K562 (cell line): ENCODE measurements around the gene NFYC. TPM values are rescaled to one million over a fixed set of nuclear protein-coding genes. Genes with fewer than 3 reads are reported as not detected.
A peak's percentile ranks its signal among the peaks of the same experiment; 100 is the strongest.

Experiments used
- ATAC-seq: fragments of 200-7000 bp; cut with Tn5 transposase; 3 replicates; pipeline ENCODE4 v1.9.1; 2020; ENCODE audit warnings: moderate library complexity
- BruUV-seq: library from RNA; stranded (reverse); fragments of 400-500 nt; replicated peaks from 2 replicates; lab custom pipeline; 2021; lab: Mats Ljungman, UMichigan
- CTCF ChIA-PET: fragments of 300-600 bp; formaldehyde crosslinking; extraction: SDS; loops from one replicate; lab custom pipeline; 2021; ENCODE audit warnings: low intra/inter-chr PET ratio; lab: Yijun Ruan, JAX
- POLR2A ChIA-PET: fragments of 300-600, 350-650 bp; sonication (Branson Sonifier 250); formaldehyde crosslinking; extraction: SDS; loops from one replicate; lab custom pipeline; 2021; ENCODE audit warnings: antibody characterized with exemption, inconsistent platforms; lab: Yijun Ruan, JAX
- DNase-seq, 4 experiments: peaks; one replicate each; pipeline versions ENCODE4 v3.0.0 to v3.0.0-alpha.2; 2011 to 2018; ENCODE audit warnings: low spot score in 3 of 4, mixed read lengths in 3 of 4; ENCODE audit errors: extremely low read depth in 1 of 4
- FAIRE-seq: peaks from 2 replicates; lab custom pipeline; 2011; peaks lifted over from hg19 to GRCh38; lab: Jason Lieb, UNC
- H2AFZ ChIP-seq: 2 replicates; pipeline ENCODE4 v1.6.0; 2011; ENCODE audit warnings: low read depth, low read length, control low read depth, inconsistent platforms
- H3K27ac ChIP-seq: fragments of 200-600 bp; 3 replicates; pipeline ENCODE4 v1.8.0; 2011; ENCODE audit warnings: low read depth, mild to moderate bottlenecking, control low read depth, inconsistent platforms, low read length, moderate library complexity, mixed read lengths; ENCODE audit errors: extremely low read depth
- H3K27me3 ChIP-seq, 2 experiments: fragments of 300-600 bp in 1 of 2; 2 replicates in 1 of 2; 3 replicates in 1 of 2; pipeline versions ENCODE4 v1.6.0 to v1.8.0; 2011; ENCODE audit warnings: inconsistent platforms in 2 of 2, low read length in 2 of 2, mild to moderate bottlenecking in 1 of 2, mixed read lengths in 1 of 2, moderate library complexity in 1 of 2; ENCODE audit not compliant: control insufficient read depth in 2 of 2, insufficient read depth in 2 of 2
- H3K36me3 ChIP-seq: fragments of 300-600 bp; 3 replicates; pipeline ENCODE4 v1.8.0; 2011; ENCODE audit warnings: mild to moderate bottlenecking, low read length, inconsistent platforms; ENCODE audit not compliant: control insufficient read depth, insufficient read depth
- H3K4me1 ChIP-seq, 2 experiments: fragments of 200-600 bp in 1 of 2; replicated peaks in 1 of 2; 2 replicates in 1 of 2; 3 replicates in 1 of 2; pipeline versions ENCODE4 v1.5.1 to v1.8.0; 2011; ENCODE audit warnings: inconsistent platforms in 2 of 2, low read length in 2 of 2, mild to moderate bottlenecking in 1 of 2, mixed read lengths in 1 of 2, moderate library complexity in 1 of 2; ENCODE audit not compliant: control insufficient read depth in 2 of 2, insufficient read depth in 2 of 2
- H3K4me2 ChIP-seq: 2 replicates; pipeline ENCODE4 v1.6.1; 2011; ENCODE audit warnings: low read length, control low read depth, inconsistent platforms, mixed read lengths; ENCODE audit not compliant: insufficient read depth
- H3K4me3 ChIP-seq: fragments of 200-600 bp; sonication (generic), shearing (Covaris generic); 2 replicates; pipeline ENCODE4 v1.5.1; 2016; ENCODE audit warnings: control low read depth, inconsistent platforms
- H3K79me2 ChIP-seq: fragments of 200-600 bp; 3 replicates; pipeline ENCODE4 v1.8.0; 2011; ENCODE audit warnings: low read length, inconsistent platforms; ENCODE audit not compliant: control insufficient read depth, insufficient read depth
- H3K9ac ChIP-seq, 2 experiments: 2 replicates each; pipeline versions ENCODE4 v1.6.0 to v1.6.1; 2011; ENCODE audit warnings: low read depth in 2 of 2, low read length in 2 of 2, control low read depth in 1 of 2, inconsistent platforms in 1 of 2, mild to moderate bottlenecking in 1 of 2, mixed read lengths in 1 of 2; ENCODE audit not compliant: insufficient read depth in 1 of 2
- H3K9me1 ChIP-seq: one replicate; pipeline ENCODE4 v1.6.0; 2011; ENCODE audit warnings: inconsistent platforms, mild to moderate bottlenecking, low read length, moderate library complexity; ENCODE audit not compliant: control insufficient read depth, insufficient read depth
- H3K9me3 ChIP-seq: replicated peaks from 2 replicates; pipeline ENCODE4 v1.5.1; 2011; ENCODE audit warnings: low read depth, low read length, inconsistent platforms; ENCODE audit not compliant: control insufficient read depth, insufficient read depth
- H4K20me1 ChIP-seq: replicated peaks from 2 replicates; pipeline ENCODE4 v1.6.1; 2011; ENCODE audit warnings: low read length, inconsistent platforms, mixed read lengths; ENCODE audit not compliant: control insufficient read depth, insufficient read depth
- CAMTA2 ChIP-seq: fragments of 250-450 bp; sonication (Bioruptor Pico); conservative IDR thresholded peaks from 2 replicates; pipeline ENCODE4 v1.5.1; 2022
- ELK1 ChIP-seq: sonication (generic); formaldehyde crosslinking; IDR thresholded peaks from 2 replicates; pipeline ENCODE4 v1.8.1; 2022; ENCODE audit warnings: missing genetic modification reagents
- FOXM1 ChIP-seq, 2 experiments: fragments of 450-650 bp in 1 of 2; sonication (generic) in 1 of 2; formaldehyde crosslinking in 1 of 2; IDR thresholded peaks; 2 replicates each; pipeline versions ENCODE4 v1.6.1 to v1.9.0; 2017 to 2022; ENCODE audit warnings: low read depth in 2 of 2, mild to moderate bottlenecking in 2 of 2, missing genetic modification reagents in 1 of 2, moderate library complexity in 1 of 2
- GABPB1 ChIP-seq: sonication (generic); formaldehyde crosslinking; IDR thresholded peaks from 2 replicates; pipeline ENCODE4 v1.8.0; 2022; ENCODE audit warnings: mild to moderate bottlenecking, missing genetic modification reagents
- HDAC3 ChIP-seq: fragments of 450-650 bp; IDR thresholded peaks from 2 replicates; pipeline ENCODE4 v1.6.1; 2018; ENCODE audit warnings: borderline replicate concordance, mild to moderate bottlenecking, moderate library complexity; ENCODE audit not compliant: partially characterized antibody
- MNT ChIP-seq, 2 experiments: fragments of 450-650 bp; conservative IDR thresholded peaks; 2 replicates each; pipeline ENCODE4 v1.6.1; 2017; ENCODE audit warnings: mild to moderate bottlenecking in 2 of 2, moderate library complexity in 2 of 2
- RBM39 ChIP-seq: fragments of 200-400 bp; formaldehyde crosslinking; optimal IDR thresholded peaks from 2 replicates; pipeline ENCODE3; 2018; ENCODE audit warnings: low read depth, low read length
- SREBF1 ChIP-seq: fragments of 150-350 bp; IDR thresholded peaks from 2 replicates; pipeline ENCODE4 v1.6.1; 2014; ENCODE audit warnings: antibody characterized with exemption, low read depth, low read length, borderline replicate concordance
- TFE3 ChIP-seq: fragments of 450-650 bp; formaldehyde crosslinking; IDR thresholded peaks from 2 replicates; pipeline ENCODE4 v1.4.0; 2020; ENCODE audit warnings: mild to moderate bottlenecking, mixed read lengths
- ZBED1 ChIP-seq: IDR thresholded peaks from 2 replicates; pipeline ENCODE4 v1.6.1; 2014
- ZNF655 ChIP-seq: fragments of 250-450 bp; sonication (Bioruptor Pico); IDR thresholded peaks from 2 replicates; pipeline ENCODE4 v1.5.0; 2021
- WGBS: fragments of 100-300 bp; shearing (Covaris generic); methylation state at CpG from one replicate; pipeline ENCODE4 v1.1.6; 2016; ENCODE audit warnings: low coverage, mixed read lengths; ENCODE audit not compliant: insufficient coverage; ENCODE audit errors: missing lambda C conversion rate; 5-methylcytosine and 5-hydroxymethylcytosine counted together
- in situ Hi-C: fragments of 300-500 bp; cut with MboI; formaldehyde crosslinking; loops from 4 replicates; pipeline ENCODE4 v1.15.0; 2018; ENCODE audit warnings: inconsistent platforms, mixed read lengths
- intact Hi-C: fragments of 100-400 bp; cut with micrococcal nuclease; formaldehyde crosslinking; loops from 2 replicates; pipeline ENCODE4 v1.14.2; 2022
- polyA plus RNA-seq, 8 experiments: library from polyadenylated mRNA; depleted of rRNA in 4 of 8; stranded (reverse) in 5 of 8; unstranded in 3 of 8; fragments of >200 nt; fragmentation: Nextera tagmentation in 2 of 8; fragmentation: Illumina TruSeq in 1 of 8; extraction: Ambion mirVana in 2 of 8; extraction: Trizol in 1 of 8; gene quantifications; 2 replicates each; pipeline versions ENCODE4 v1.2.1 to v1.2.3, GENCODE V29; 2011 to 2014; ENCODE audit warnings: inconsistent platforms in 1 of 8, missing spikeins in 1 of 8
- total RNA-seq, 7 experiments: library from RNA; depleted of rRNA in 6 of 7; stranded (reverse); fragments of >200 nt in 6 of 7; fragmentation: Illumina TruSeq in 2 of 7; extraction: Trizol in 2 of 7; gene quantifications; 2 replicates each; pipeline versions ENCODE4 v1.2.1 to v1.2.3, GENCODE V29; 2011 to 2021; ENCODE audit warnings: low replicate concordance in 1 of 7
- TF ChIP-seq, protein P1 (sequence below): fragments of 250-450 bp; sonication (Bioruptor Pico); IDR thresholded peaks from 2 replicates; pipeline ENCODE4 v1.4.0; 2020; ENCODE audit warnings: mild to moderate bottlenecking
- TF ChIP-seq, protein P2 (sequence below): fragments of 250-450 bp; sonication (Bioruptor Pico); IDR thresholded peaks from 2 replicates; pipeline ENCODE4 v1.4.0; 2020

The NFYC gene
- total and polyA plus RNA-seq, 9 of the 15 experiments (the other 6 are each of a cell fraction or from before 2014, with no cell fraction given) = 4.8 to 59.8 (median 41.1) TPM

DNA sequence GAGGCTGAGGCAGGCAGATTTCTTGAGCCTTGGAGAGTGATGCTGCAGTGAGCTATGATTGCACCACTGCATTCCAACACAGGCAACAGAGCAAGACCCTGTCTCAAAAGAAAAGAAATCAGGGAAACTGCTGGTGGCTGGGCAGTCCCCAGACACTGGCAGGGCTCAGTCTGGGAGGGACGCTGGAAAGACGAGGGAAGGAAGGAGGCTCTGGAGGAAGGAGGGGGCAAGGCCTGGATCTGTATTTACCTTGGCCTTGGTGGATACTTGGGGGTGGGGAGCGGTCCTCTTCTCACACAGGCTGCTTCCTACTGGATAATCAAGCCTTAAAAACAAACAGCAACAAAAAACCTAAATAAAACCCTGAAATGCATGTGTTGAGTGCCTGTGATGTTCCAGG, 116.5 kb downstream of the NFYC start:
- POLR2A ChIA-PET = interaction anchor here (0.5 to 3.7 kb wide), 6 partner anchors 9 to 132 kb away, joined by 3 to 17 read pairs (median 4); no protein-coding TSS in a partner anchor
- DNase-seq = no peak
- Histone ChIP-seq H3K36me3 (no peaks in the 10 kb centered on the region), H4K20me1 (no peaks in the 10 kb centered on the region; the same call in 1 of the 2 replicates), H3K79me2 (no peaks in the 10 kb centered on the region), H3K27me3 (no peaks in the 10 kb centered on the region), H3K4me3 (no peak overlapping the region), H3K4me1 (peaks cover 40 to 53% of the 10 kb centered on the region in 2 experiments), H3K9me1 (peaks cover 3% of the 10 kb centered on the region), H3K9ac (0 out of 4 replicates have a peak overlapping the region, but pooled peaks of 1 of the 2 experiments have one; percentile 32), H3K27ac (no peak overlapping the region), H3K4me2 (no peak overlapping the region), H2AFZ (no peak overlapping the region), H3K9me3 (no peaks in the 10 kb centered on the region)
- intact Hi-C loops = no loop called here
- TF ChIP-seq GABPB1 = no peak
- no peak for TF ChIP-seq ELK1 (CRISPR knock-in tag)
- no peak for TF ChIP-seq HDAC3
- no peak for TF ChIP-seq FOXM1 (IDR thresholded peaks at IDR 0.05; ENCODE audit: low read depth)
- no peak for TF ChIP-seq FOXM1 (CRISPR knock-in tag; IDR thresholded peaks at IDR 0.05; ENCODE audit: low read depth)
- no peak for TF ChIP-seq MNT (conservative IDR thresholded peaks at IDR 0.05)
- no peak for TF ChIP-seq TFE3 (CRISPR knock-in tag)
- TF ChIP-seq ZBED1 = no peak
- no peak for TF ChIP-seq SREBF1
- TF ChIP-seq RBM39 = no peak
- TF ChIP-seq CAMTA2 (CRISPR knock-in tag) = no peak
- TF ChIP-seq ZNF655 (CRISPR knock-in tag) = no peak
- TF ChIP-seq, protein P1, sequence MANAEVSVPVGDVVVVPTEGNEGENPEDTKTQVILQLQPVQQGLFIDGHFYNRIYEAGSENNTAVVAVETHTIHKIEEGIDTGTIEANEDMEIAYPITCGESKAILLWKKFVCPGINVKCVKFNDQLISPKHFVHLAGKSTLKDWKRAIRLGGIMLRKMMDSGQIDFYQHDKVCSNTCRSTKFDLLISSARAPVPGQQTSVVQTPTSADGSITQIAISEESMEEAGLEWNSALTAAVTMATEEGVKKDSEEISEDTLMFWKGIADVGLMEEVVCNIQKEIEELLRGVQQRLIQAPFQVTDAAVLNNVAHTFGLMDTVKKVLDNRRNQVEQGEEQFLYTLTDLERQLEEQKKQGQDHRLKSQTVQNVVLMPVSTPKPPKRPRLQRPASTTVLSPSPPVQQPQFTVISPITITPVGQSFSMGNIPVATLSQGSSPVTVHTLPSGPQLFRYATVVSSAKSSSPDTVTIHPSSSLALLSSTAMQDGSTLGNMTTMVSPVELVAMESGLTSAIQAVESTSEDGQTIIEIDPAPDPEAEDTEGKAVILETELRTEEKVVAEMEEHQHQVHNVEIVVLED (CRISPR knock-in tag) = no peak
- TF ChIP-seq, protein P2, sequence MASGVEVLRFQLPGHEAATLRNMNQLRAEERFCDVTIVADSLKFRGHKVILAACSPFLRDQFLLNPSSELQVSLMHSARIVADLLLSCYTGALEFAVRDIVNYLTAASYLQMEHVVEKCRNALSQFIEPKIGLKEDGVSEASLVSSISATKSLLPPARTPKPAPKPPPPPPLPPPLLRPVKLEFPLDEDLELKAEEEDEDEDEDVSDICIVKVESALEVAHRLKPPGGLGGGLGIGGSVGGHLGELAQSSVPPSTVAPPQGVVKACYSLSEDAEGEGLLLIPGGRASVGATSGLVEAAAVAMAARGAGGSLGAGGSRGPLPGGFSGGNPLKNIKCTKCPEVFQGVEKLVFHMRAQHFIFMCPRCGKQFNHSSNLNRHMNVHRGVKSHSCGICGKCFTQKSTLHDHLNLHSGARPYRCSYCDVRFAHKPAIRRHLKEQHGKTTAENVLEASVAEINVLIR (CRISPR knock-in tag) = no peak
- no peak for FAIRE-seq
- no peak for ATAC-seq
- in situ Hi-C loops = no loop called here
- BruUV-seq = no TSS peak
- CTCF ChIA-PET = no interaction called here
- WGBS = 69% methylated on average over 3 of the region's 3 CpGs
